DOHH2 (cell line): Measurements from ENCODE around the gene SDCBP2.

Experiments used
- EZH2phosphoT487 ChIP-seq: fragments of 200-600 bp; sonication (generic); IDR thresholded peaks from 2 replicates; pipeline ENCODE4 v1.6.1; 2017; ENCODE audit warnings: borderline replicate concordance, mild to moderate bottlenecking, antibody characterized with exemption, low read length, moderate library complexity, mixed read lengths
- TF ChIP-seq, protein P1 (sequence below): fragments of 200-600 bp; sonication (generic); IDR thresholded peaks from one replicate; pipeline ENCODE4 v1.5.1; 2014; ENCODE audit warnings: antibody characterized with exemption, mild to moderate bottlenecking, low read depth, low read length; ENCODE audit not compliant: poor library complexity, severe bottlenecking

DNA sequence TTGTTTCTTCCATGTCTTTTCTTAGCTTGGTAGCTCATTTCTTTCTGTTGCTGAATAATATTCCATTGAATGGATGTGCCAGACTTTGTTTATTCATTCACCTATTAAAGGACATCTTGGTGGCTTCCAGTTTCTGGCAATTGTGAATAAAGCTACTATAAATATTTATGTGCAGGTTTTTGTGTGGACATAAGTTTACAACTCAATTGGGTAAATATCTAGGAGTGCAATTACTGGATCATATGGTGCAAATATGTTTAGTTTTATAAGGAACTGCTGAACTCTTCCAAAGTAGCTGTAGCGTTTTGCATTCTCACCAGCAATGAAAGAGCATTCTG, 16.8 kb upstream of the SDCBP2 start:
- TF ChIP-seq, protein P1, sequence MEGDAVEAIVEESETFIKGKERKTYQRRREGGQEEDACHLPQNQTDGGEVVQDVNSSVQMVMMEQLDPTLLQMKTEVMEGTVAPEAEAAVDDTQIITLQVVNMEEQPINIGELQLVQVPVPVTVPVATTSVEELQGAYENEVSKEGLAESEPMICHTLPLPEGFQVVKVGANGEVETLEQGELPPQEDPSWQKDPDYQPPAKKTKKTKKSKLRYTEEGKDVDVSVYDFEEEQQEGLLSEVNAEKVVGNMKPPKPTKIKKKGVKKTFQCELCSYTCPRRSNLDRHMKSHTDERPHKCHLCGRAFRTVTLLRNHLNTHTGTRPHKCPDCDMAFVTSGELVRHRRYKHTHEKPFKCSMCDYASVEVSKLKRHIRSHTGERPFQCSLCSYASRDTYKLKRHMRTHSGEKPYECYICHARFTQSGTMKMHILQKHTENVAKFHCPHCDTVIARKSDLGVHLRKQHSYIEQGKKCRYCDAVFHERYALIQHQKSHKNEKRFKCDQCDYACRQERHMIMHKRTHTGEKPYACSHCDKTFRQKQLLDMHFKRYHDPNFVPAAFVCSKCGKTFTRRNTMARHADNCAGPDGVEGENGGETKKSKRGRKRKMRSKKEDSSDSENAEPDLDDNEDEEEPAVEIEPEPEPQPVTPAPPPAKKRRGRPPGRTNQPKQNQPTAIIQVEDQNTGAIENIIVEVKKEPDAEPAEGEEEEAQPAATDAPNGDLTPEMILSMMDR: no peak
- no peak for TF ChIP-seq EZH2phosphoT487
